Dendritic cell treated with granulocyte-macrophage colony-stimulating factor and Interleukin-4, amounts not matched to agents 40 ng/mL and 50 ng/mL, for 4 days (primary cell): ENCODE data around the gene PRSS37.

Experiments used
- H3K27ac Mint-ChIP-seq: one replicate; pipeline ENCODE4 v1.8.0; 2022; ENCODE audit warnings: mild to moderate bottlenecking, mixed read lengths
- H3K27me3 Mint-ChIP-seq: one replicate; pipeline ENCODE4 v1.8.0; 2022; ENCODE audit warnings: mild to moderate bottlenecking, mixed read lengths
- H3K36me3 Mint-ChIP-seq: one replicate; pipeline ENCODE4 v1.8.0; 2022; ENCODE audit warnings: low read depth, mixed read lengths
- H3K4me1 Mint-ChIP-seq: one replicate; pipeline ENCODE4 v1.8.0; 2022; ENCODE audit warnings: low read depth, mixed read lengths
- H3K4me3 Mint-ChIP-seq: one replicate; pipeline ENCODE4 v1.8.0; 2022; ENCODE audit warnings: mild to moderate bottlenecking, moderate library complexity, mixed read lengths
- H3K9me3 Mint-ChIP-seq: one replicate; pipeline ENCODE4 v1.8.0; 2022; ENCODE audit warnings: mixed read lengths
- intact Hi-C: fragments of 100-400 bp; cut with micrococcal nuclease; formaldehyde crosslinking; loops from one replicate; pipeline ENCODE4 v1.15.0; 2022

The PRSS37 gene, protein sequence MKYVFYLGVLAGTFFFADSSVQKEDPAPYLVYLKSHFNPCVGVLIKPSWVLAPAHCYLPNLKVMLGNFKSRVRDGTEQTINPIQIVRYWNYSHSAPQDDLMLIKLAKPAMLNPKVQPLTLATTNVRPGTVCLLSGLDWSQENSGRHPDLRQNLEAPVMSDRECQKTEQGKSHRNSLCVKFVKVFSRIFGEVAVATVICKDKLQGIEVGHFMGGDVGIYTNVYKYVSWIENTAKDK

DNA sequence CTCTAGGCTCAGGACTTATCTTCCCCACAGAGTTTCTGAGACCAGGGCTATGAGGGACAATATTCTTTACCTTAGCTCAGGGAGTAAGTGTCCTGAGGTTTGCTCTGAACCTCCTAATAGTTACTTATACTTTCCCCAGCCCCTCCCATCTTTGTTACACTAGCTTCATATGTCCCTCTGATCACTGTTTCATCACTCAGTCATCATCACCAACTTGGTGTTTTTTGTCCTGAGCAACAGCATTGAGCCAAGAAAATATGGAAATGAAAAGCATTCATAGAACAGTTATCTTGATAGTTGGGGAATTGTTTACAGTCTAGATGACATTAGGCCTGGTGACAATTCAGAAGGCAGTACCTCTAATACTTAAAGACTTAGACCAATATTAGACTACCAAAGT lies at the start of gene PRSS37:
PRSS37 (minus strand) TSS at position 101 of the 400 bp plus-strand sequence. CDS start 436 bp downstream, outside the sequence.
- H3K27ac Mint-ChIP-seq = no peak within 1 kb of the TSS
- intact Hi-C loops = no loop called here
- H3K27me3 Mint-ChIP-seq = no peaks in the 10 kb centered on the region
- no peaks in the 10 kb centered on the region for H3K9me3 Mint-ChIP-seq
- H3K4me1 Mint-ChIP-seq = no peaks in the 10 kb centered on the region
- H3K4me3 Mint-ChIP-seq = no peak within 1 kb of the TSS
- no peaks in the 10 kb centered on the region for H3K36me3 Mint-ChIP-seq

DNA sequence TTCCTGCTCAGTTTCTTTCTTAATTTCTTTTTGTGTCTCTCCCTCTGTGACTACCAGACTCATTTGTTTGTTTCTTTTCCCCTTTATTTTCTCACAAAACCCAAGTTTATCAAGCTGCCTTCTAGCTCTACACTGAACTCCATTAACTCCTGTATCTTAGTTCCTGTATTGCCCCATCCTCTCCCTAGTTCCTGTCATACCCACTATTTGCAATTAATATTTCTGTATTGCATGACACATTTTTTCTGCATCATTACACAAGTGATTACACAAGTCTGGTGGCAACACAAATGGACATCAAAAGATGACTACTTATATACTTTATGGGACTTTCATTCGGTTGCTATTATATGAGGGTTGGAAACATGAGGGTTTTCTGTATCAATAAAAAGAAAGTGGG lies 48.0 kb upstream of the PRSS37 start:
- Mint-ChIP-seq H3K9me3 (no peaks in the 10 kb centered on the region), H3K27me3 (no peaks in the 10 kb centered on the region), H3K27ac (peak overlapping the region; percentile 10), H3K4me3 (no peak overlapping the region), H3K4me1 (peaks cover 49% of the 10 kb centered on the region), H3K36me3 (no peaks in the 10 kb centered on the region)
- intact Hi-C loops = no loop called here

DNA sequence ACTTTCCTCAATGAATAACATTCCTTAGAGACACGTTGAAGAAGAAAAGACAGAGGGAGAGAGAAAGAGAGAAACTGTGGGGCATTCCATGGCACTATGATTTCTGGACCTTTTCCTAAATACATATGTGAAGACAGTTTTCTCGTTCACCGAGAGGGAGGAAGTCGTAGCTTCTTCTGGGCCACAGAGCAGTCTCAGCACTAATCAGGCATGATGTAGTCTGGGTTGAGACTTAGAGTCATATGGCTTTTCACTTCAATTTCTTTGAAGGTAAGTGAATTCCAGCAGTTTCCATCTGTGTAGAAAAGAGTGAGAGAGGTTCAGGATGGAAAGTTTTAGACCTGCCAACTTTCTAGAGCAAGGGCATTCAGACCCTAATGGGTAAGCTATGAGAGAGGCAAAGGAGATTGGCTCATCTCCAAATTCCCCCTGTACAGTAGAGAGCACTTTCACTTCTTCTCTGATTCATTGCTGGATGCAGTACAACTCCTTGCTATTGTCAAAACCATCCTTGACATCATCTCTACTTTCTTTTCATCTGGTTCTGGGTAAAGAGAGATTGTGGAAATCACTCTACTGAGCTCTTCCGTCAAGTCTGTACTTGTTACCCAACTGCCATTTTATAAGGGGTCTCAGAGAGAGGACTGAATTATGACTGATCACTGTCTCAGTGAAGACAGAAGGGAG lies 43.4 kb upstream of the PRSS37 start:
- intact Hi-C loops = no loop called here
- Mint-ChIP-seq H3K27me3 (no peaks in the 10 kb centered on the region), H3K4me3 (no peak overlapping the region), H3K27ac (no peak overlapping the region), H3K4me1 (peaks cover 35% of the 10 kb centered on the region), H3K9me3 (no peaks in the 10 kb centered on the region), H3K36me3 (no peaks in the 10 kb centered on the region)

DNA sequence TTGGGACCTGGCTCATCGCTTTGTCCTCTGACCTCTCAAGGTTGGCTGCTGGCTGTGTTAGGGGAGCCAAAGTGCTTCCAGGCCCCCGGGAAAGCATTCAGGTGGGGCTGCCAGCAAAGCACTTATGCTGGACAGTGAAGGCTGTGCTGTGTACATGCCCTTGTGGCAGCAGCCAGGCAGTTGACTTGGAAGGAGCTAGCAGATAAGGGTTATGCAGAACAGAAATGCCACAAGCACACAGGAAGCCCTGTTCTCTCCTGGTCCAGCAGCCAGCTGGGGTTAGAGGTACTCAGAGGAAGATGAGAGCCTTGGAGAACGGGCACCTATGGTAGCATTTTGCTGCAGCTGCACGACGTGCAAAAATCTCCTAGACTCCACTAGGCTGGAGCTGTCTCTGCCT lies 39.7 kb upstream of the PRSS37 start:
- intact Hi-C loops = no loop called here
- peaks cover 28% of the 10 kb centered on the region for H3K4me1 Mint-ChIP-seq
- no peaks in the 10 kb centered on the region for H3K27me3 Mint-ChIP-seq
- peaks cover 5% of the 10 kb centered on the region for H3K9me3 Mint-ChIP-seq
- H3K4me3 Mint-ChIP-seq = no peak overlapping the region
- no peaks in the 10 kb centered on the region for H3K36me3 Mint-ChIP-seq
- H3K27ac Mint-ChIP-seq = no peak overlapping the region

DNA sequence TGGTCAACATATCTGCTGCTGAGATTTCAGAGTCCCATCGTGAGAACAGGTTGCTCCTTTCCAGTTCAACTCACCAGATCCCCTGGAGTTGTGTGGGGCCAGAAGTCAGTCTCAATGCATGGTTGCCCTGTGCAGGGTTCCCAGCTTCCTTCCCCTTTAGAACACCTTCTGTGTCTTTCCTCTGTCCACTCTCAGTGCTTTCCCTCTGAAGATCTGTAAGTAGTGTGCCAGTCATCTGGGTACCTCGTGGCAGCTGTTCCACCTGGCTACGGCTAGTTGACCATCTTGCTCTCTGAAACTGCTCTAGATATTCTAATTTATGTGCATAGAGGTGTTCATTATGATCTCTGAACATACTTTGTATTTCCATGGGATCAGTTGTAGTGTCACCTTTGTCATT lies 36.1 kb upstream of the PRSS37 start:
- Mint-ChIP-seq H3K4me3 (no peak overlapping the region), H3K27ac (no peak overlapping the region), H3K36me3 (no peaks in the 10 kb centered on the region), H3K4me1 (peaks cover 24% of the 10 kb centered on the region), H3K27me3 (no peaks in the 10 kb centered on the region), H3K9me3 (peaks cover 5% of the 10 kb centered on the region)
- intact Hi-C loops = no loop called here

DNA sequence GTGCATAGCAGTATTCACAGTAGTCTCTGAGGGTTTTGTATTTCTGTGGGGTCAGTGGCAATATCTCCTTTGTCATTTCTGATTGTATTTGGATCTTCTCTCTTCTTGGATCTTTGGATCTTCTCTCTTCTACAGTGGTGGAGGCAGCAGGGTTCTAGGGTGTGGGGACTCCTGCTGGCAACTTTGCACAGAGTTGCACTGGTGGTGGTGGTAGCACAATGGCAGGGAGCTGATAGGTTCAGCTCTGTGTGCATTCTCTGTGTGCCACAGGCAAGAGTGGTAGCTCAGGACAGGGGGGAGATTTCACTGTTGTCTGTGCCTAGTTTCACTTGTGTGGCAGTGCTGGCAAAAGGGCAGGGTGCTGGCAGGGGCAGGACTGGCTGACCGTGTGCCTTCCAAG lies 35.1 kb upstream of the PRSS37 start:
- no peak overlapping the region for H3K27ac Mint-ChIP-seq
- no peaks in the 10 kb centered on the region for H3K27me3 Mint-ChIP-seq
- H3K4me1 Mint-ChIP-seq = peaks cover 24% of the 10 kb centered on the region
- H3K4me3 Mint-ChIP-seq = no peak overlapping the region
- intact Hi-C loops = no loop called here
- H3K36me3 Mint-ChIP-seq = no peaks in the 10 kb centered on the region
- H3K9me3 Mint-ChIP-seq = peaks cover 5% of the 10 kb centered on the region

DNA sequence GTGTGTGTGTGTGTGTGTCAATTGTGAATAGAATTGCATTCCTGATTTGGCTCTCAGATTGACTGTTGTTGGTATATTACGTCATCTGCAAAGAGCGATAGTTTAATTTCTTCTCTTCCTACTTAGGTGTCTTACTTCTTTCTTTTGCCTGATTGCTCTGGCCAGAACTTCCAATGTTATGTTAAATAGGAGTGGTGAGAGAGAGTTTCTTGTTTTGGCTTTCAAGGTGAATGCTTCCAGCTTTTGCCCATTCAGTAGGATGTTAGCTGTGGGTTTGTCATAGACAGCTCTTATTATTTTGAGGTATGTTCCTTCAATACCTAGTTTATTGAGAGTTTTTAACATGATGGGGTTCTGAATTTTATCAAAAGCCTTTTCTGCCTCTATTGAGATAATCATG lies 34.2 kb upstream of the PRSS37 start:
- Mint-ChIP-seq H3K36me3 (no peaks in the 10 kb centered on the region), H3K27me3 (no peaks in the 10 kb centered on the region), H3K9me3 (peaks cover 10% of the 10 kb centered on the region), H3K4me3 (no peak overlapping the region), H3K27ac (no peak overlapping the region), H3K4me1 (peaks cover 24% of the 10 kb centered on the region)
- intact Hi-C loops = no loop called here

DNA sequence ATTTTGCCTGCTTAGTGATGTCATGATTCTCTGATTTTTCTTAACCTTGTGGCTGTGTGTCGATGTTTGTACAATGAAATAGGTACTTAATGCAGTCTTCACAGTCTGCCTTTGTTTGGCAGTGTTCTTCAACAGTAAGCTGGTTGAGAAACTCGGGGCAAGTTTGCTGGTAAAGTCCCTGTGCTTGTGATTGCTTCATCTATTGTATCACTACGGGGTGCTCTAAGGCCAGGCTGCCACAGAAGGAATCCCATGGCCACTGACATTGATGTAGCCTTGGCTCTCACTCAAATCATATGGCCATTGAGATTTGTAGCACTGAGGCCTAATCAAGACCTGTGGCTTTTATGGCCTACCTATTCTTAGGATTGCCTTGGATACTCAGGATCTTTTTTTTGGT lies 33.5 kb upstream of the PRSS37 start:
- H3K36me3 Mint-ChIP-seq = no peaks in the 10 kb centered on the region
- H3K9me3 Mint-ChIP-seq = peaks cover 16% of the 10 kb centered on the region
- H3K27me3 Mint-ChIP-seq = no peaks in the 10 kb centered on the region
- intact Hi-C loops = no loop called here
- H3K4me1 Mint-ChIP-seq = peaks cover 24% of the 10 kb centered on the region
- H3K4me3 Mint-ChIP-seq = no peak overlapping the region
- no peak overlapping the region for H3K27ac Mint-ChIP-seq

DNA sequence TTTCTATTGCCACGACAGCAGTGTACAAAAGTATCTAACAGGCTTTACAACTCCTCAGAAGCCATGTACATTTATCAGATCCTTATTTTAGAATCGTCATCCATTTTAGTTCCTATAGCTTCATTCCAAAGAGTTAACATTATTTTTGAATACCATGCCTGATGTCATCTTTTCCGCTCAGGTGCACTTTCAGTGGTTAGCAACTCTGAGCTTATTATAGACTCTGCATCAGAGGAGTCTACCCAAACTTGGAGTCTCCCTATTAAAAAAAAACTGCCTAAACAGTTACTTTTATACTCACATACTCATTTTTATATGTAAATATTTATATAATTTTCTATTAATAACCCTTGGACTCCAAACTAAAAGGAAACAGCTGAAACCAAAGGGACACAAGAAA lies 31.6 kb upstream of the PRSS37 start:
- H3K9me3 Mint-ChIP-seq = peaks cover 16% of the 10 kb centered on the region
- no peak overlapping the region for H3K27ac Mint-ChIP-seq
- intact Hi-C loops = no loop called here
- no peaks in the 10 kb centered on the region for H3K36me3 Mint-ChIP-seq
- no peaks in the 10 kb centered on the region for H3K27me3 Mint-ChIP-seq
- peaks cover 24% of the 10 kb centered on the region for H3K4me1 Mint-ChIP-seq
- no peak overlapping the region for H3K4me3 Mint-ChIP-seq

DNA sequence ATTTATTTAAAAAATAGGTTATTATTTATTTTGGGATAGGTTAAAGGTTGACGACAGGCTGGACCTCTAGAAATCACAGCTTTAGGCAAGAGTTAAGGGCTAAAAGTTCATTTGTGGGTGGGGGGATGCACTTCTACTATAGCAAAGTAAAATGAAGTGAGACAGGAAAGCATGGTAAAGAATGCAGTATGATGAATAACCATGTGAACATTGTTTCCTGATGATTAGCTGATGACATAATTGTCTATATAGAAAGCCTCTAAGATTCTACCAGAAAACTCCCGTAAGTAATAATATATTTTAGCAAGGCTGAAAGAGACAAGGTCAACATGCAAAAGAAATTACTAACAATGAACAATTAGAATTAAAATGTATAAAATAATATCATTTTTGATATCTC lies 25.7 kb upstream of the PRSS37 start:
- intact Hi-C loops = no loop called here
- no peaks in the 10 kb centered on the region for H3K36me3 Mint-ChIP-seq
- peaks cover 15% of the 10 kb centered on the region for H3K4me1 Mint-ChIP-seq
- H3K9me3 Mint-ChIP-seq = peaks cover 16% of the 10 kb centered on the region
- no peak overlapping the region for H3K27ac Mint-ChIP-seq
- no peak overlapping the region for H3K4me3 Mint-ChIP-seq
- no peaks in the 10 kb centered on the region for H3K27me3 Mint-ChIP-seq

DNA sequence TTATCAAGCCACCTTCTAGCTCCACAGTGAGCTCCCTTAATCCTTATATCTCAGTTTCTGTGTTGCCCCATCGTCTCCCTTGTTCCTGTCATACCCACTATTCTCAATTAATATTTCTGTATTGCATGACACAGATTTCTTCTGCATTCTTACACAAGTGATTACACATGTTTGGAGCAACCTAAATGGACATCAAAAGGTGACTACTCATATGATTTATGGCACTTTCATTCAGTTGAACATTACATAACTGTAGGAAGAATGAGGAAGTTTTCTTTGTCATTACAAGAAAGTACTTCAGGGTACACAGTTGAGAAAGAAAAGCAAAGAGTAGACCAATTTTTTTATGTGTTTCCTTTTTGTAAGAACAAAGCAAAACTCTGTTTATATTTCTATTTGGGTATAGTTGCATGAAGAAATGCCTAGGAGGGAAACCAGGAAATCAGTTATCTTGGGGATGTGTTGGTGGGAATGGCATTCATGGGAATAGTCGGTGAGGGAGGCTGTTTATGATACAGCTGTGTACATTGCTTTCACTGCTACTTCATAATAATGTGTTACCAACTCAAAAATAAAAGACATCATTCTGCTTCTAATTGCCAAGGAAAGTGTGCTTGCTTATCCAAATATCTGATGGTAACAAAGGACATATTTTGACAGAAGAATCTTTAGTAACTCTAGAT lies 23.6 kb upstream of the PRSS37 start:
- Mint-ChIP-seq H3K27ac (no peak overlapping the region), H3K4me3 (no peak overlapping the region), H3K36me3 (no peaks in the 10 kb centered on the region), H3K4me1 (peaks cover 15% of the 10 kb centered on the region), H3K27me3 (no peaks in the 10 kb centered on the region), H3K9me3 (peaks cover 6% of the 10 kb centered on the region)
- intact Hi-C loops = no loop called here

DNA sequence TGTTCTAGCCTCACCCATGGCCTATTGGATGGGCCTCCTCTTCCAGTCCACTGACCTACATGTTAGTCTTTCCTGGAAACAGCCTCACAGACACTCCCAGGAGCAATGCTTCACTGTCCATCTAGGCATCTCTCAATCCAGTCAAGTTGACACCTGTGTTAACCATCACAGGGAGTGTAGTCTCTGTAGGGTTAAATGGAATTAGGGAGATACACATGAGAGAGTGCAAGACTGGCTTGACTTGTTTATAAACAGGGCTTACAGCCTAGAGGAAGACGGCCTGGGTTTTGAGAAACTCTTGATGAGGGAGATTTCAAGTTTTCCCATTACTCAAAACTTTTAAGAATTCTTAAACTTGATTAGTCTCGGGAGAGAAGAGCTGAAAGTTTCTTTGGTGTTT lies 18.9 kb upstream of the PRSS37 start:
- intact Hi-C loops = no loop called here
- Mint-ChIP-seq H3K27ac (no peak overlapping the region), H3K27me3 (no peaks in the 10 kb centered on the region), H3K4me1 (peaks cover 19% of the 10 kb centered on the region), H3K36me3 (no peaks in the 10 kb centered on the region), H3K4me3 (no peak overlapping the region), H3K9me3 (peaks cover 18% of the 10 kb centered on the region)

DNA sequence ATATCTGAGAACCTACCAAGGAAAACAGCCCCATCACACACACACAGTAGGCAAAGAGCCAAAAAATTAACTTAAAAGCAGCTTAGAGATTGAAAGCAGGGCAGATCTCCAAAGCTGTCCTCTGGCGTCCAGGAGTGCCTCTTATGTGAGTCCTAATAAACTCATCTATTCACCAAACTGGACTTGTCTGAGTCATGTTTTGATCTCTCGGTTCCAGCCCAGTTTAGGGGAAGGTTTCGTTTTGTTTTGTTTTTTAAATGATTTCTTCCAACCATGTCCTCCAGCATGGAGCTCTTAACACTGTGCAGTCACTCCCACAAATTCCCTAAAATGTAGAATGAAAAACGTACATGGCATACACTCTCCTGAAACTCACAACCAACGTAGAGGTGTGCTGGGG lies 6.7 kb upstream of the PRSS37 start:
- Mint-ChIP-seq H3K36me3 (no peaks in the 10 kb centered on the region), H3K4me1 (no peaks in the 10 kb centered on the region), H3K27me3 (no peaks in the 10 kb centered on the region), H3K27ac (no peak overlapping the region), H3K4me3 (no peak overlapping the region), H3K9me3 (peaks cover 33% of the 10 kb centered on the region)
- intact Hi-C loops = no loop called here

DNA sequence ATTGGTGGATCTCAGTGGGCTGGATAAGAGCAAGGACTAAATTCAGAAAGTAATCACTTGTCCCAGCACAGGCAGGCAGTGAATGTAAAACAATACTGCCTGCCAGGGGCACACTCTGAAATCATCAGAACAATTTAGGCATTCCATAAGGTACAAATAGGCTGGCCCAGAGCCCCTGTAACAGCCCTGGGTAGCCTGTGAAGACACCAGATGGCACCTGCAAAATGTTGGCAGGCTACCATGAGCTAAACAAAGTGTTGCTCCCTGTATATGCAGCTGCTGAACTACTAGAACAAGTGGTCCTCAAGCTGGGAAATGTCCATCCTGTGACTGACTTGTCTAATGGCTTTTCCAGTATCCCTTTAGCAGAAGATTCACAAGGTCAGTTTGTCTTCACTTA lies 3.0 kb upstream of the PRSS37 start:
- Mint-ChIP-seq H3K27ac (no peak overlapping the region), H3K4me3 (no peak overlapping the region), H3K27me3 (no peaks in the 10 kb centered on the region), H3K36me3 (no peaks in the 10 kb centered on the region), H3K9me3 (peaks cover 18% of the 10 kb centered on the region), H3K4me1 (no peaks in the 10 kb centered on the region)
- intact Hi-C loops = no loop called here
